Heart left ventricle (tissue), 16 donors: Measurements from ENCODE around the gene HEBP1. TPM values are rescaled to one million over a fixed set of nuclear protein-coding genes. Genes with fewer than 3 reads are reported as not detected.

Experiments
- ATAC-seq, 4 donors: fragments of 200-7000 bp; cut with Tn5 transposase; one replicate each; pipeline ENCODE4 v1.9.1; 2020 to 2022; ENCODE audit warnings: moderate library complexity in 4 of 4, mild to moderate bottlenecking in 3 of 4, moderate number of reproducible peaks in 1 of 4
- DNase-seq, 5 donors: peaks; one replicate each; pipeline ENCODE4 v3.0.0-alpha.2; 2020
- H3K27ac ChIP-seq, 12 donors: fragments of 200-600 bp; sonication (generic) in 4 of 12; one replicate each; pipeline versions ENCODE4 v1.5.0 to v1.8.0; 2016 to 2022; ENCODE audit warnings: mild to moderate bottlenecking in 2 of 12
- H3K27me3 ChIP-seq, 9 donors: fragments of 200-600 bp; sonication (generic) in 2 of 9; one replicate each; pipeline versions ENCODE4 v1.5.1 to v1.8.0; 2016 to 2022; ENCODE audit warnings: mild to moderate bottlenecking in 3 of 9
- H3K36me3 ChIP-seq, 9 donors: fragments of 200-600 bp; sonication (generic) in 2 of 9; one replicate each; pipeline versions ENCODE4 v1.5.0 to v1.8.0; 2018 to 2022; ENCODE audit warnings: mild to moderate bottlenecking in 2 of 9
- H3K4me1 ChIP-seq, 12 donors: fragments of 200-600 bp; sonication (generic) in 4 of 12; one replicate each; pipeline versions ENCODE4 v1.5.0 to v1.8.0; 2016 to 2022; ENCODE audit warnings: mild to moderate bottlenecking in 3 of 12
- H3K4me3 ChIP-seq, 12 donors: fragments of 200-600 bp; sonication (generic) in 4 of 12; one replicate each; pipeline versions ENCODE4 v1.5.0 to v1.8.0; 2017 to 2022; ENCODE audit warnings: mild to moderate bottlenecking in 9 of 12, moderate library complexity in 4 of 12
- H3K9me3 ChIP-seq, 12 donors: fragments of 200-600 bp; sonication (generic) in 4 of 12; one replicate each; pipeline versions ENCODE4 v1.5.0 to v1.8.0; 2016 to 2022; ENCODE audit warnings: mild to moderate bottlenecking in 1 of 12
- POLR2A ChIP-seq, 2 donors: fragments of 450-650 bp; IDR thresholded peaks; one replicate each; pipeline ENCODE4 v1.6.1; 2017; ENCODE audit warnings: antibody characterized with exemption in 2 of 2, mild to moderate bottlenecking in 2 of 2, moderate library complexity in 2 of 2
- WGBS, 4 donors: extraction: QIAGEN DNeasy Blood & Tissue Kit in 2 of 4; methylation state at CpG; one replicate each; pipeline versions ENCODE4 v1.1.5 to v1.1.7; 2013 to 2018; 5-methylcytosine and 5-hydroxymethylcytosine counted together
- intact Hi-C, 10 donors: fragments of 100-400 bp; cut with DNase I; formaldehyde crosslinking; loops; one replicate each; pipeline versions ENCODE4 v1.11.1 to v1.14.2; 2022
- polyA plus RNA-seq, 2 donors: library from polyadenylated mRNA; stranded (reverse); fragments of 200-250 nt; gene quantifications; one replicate each; pipeline ENCODE4 v1.2.3, GENCODE V29; 2013
- total RNA-seq, 9 donors: library from RNA; depleted of rRNA in 2 of 9; stranded (reverse); fragments of >200 nt in 2 of 9; fragmentation: NEBNext Ultra II Directional in 3 of 9; extraction: Animal tissue kit (Norgen Biotek cat#: 25700) in 3 of 9; gene quantifications; one replicate each; pipeline versions ENCODE4 v1.1.0 to v1.2.4, GENCODE V29; 2016 to 2023
- TF ChIP-seq, protein P1 (sequence below), 12 donors: fragments of 200-600 bp; sonication (generic) in 4 of 12; IDR thresholded peaks; one replicate each; pipeline versions ENCODE4 v1.5.0 to v1.8.0; 2018 to 2022; ENCODE audit warnings: antibody characterized with exemption in 12 of 12, mild to moderate bottlenecking in 5 of 12
- donor health status: ischemic (EF 13 %, LVEDD 7.1; RV severe dilation, severe dysfunction).
- donor health status: healthy with polysubstance abuse.
- donor health status: DM: no; HTN: yes; CAD: no.
- donor health status: DM: no; HTN: no; CAD: no.
- donor health status: ischemic (EF 25% LVEDD 6.9; RV normal size, moderate dysfunction).
- donor health status: ischemic (EF 25% LVEDD 5.7; RV mildly dilated, moderate dysfunction).
- donor health status: healthy.
- donor health status: DM: yes; HTN: yes; CAD: no.
- donor health status: ischemic (EF 35%, LVEDD 5.7; RV mildly dilated, moderate dysfunction).
- donor health status: nonischemic (EF 11% LVEDD 7.7; RV severe dilation, severe dysfunction).
- donor health status: DM: yes; HTN: yes; CAD: no.
- donor health status: PGD.
- donor health status: ischemic (EF 29% LVEDD 5.4; RV normal size, mild dysfunction).
- donor health status: nonischemic (EF 23%, LVEDD 6.1; RV moderate dilation, normal function).

Gene HEBP1
- total and polyA plus RNA-seq, 11 donors = 26.3 to 88.1 (median 52.6) TPM

DNA sequence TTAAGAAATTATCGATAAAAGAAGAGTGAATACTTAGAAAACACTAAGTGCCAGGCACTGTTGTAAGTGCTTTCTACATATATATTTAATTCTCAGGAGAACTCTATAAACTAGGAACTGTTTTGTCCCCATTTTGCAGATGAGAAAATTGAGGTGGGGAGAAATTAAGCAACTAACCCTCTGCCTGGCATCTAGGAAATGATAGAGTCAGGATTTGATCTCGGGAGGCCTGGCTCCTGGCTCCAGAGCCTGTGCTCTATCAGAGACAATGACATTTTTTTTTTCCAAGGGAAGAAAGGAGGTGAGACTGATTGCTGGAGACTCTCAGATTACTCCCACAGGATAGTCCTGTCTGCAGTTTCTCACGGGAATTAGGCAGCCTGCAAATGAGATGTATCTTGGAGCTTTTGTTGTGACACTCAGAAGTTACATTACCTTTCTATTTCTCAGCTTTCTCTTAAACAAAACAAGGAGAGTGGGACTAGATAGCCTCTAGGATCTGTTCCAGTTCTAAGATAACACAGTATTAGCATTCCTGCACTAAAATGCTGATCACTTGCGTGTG, 42.7 kb upstream of the HEBP1 start:
- no peaks in the 10 kb centered on the region for H3K36me3 ChIP-seq
- H3K27ac ChIP-seq = no peak overlapping the region
- H3K4me1 ChIP-seq = peaks cover 0 to 22% (median 8%) of the 10 kb centered on the region in 12 donors
- TF ChIP-seq, protein P1, sequence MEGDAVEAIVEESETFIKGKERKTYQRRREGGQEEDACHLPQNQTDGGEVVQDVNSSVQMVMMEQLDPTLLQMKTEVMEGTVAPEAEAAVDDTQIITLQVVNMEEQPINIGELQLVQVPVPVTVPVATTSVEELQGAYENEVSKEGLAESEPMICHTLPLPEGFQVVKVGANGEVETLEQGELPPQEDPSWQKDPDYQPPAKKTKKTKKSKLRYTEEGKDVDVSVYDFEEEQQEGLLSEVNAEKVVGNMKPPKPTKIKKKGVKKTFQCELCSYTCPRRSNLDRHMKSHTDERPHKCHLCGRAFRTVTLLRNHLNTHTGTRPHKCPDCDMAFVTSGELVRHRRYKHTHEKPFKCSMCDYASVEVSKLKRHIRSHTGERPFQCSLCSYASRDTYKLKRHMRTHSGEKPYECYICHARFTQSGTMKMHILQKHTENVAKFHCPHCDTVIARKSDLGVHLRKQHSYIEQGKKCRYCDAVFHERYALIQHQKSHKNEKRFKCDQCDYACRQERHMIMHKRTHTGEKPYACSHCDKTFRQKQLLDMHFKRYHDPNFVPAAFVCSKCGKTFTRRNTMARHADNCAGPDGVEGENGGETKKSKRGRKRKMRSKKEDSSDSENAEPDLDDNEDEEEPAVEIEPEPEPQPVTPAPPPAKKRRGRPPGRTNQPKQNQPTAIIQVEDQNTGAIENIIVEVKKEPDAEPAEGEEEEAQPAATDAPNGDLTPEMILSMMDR (IDR thresholded peaks at IDR 0.05) = no peak
- TF ChIP-seq POLR2A (IDR thresholded peaks at IDR 0.05) = no peak
- intact Hi-C loops = loop anchor here in 1 of 10 donors (5.0 kb wide), 1 partner anchor 45 kb away; no protein-coding TSS in a partner anchor
- no peak for DNase-seq
- H3K9me3 ChIP-seq = no peaks in the 10 kb centered on the region
- no peak for ATAC-seq
- no peak overlapping the region for H3K4me3 ChIP-seq
- H3K27me3 ChIP-seq = no peaks in the 10 kb centered on the region
- 81 to 87% (median 83%) methylated on average over 4 of the region's 4 CpGs for WGBS, 4 donors

DNA sequence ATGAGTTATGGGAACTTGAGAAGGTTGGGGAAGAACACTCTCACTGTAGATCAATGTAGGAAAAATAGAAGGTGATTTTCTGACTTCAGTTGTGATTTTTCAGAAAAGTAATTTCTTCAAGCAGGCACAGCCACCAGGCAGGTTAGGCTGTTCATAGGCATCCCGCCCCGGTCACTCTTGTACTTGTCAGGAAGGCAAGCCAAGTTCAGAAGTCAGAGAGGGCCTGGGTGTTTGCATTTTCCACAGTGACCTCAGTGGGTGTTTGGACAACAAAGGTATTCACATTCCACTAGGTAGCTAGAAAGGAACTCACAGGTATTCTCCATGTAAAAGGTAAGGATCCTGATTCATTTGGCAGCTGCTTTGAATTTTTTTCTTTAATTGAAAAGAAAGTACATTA, 41.2 kb upstream of the HEBP1 start:
- H3K4me1 ChIP-seq = peaks cover 0 to 21% (median 8%) of the 10 kb centered on the region in 12 donors
- no peaks in the 10 kb centered on the region for H3K9me3 ChIP-seq
- 91 to 98% (median 95%) methylated on average over 2 of the region's 2 CpGs for WGBS, 4 donors
- no peak for ATAC-seq
- H3K36me3 ChIP-seq = no peaks in the 10 kb centered on the region
- no peak overlapping the region for H3K4me3 ChIP-seq
- TF ChIP-seq, protein P1 (IDR thresholded peaks at IDR 0.05) = no peak
- no peak for TF ChIP-seq POLR2A (IDR thresholded peaks at IDR 0.05)
- H3K27ac ChIP-seq = no peak overlapping the region
- DNase-seq = no peak
- no peaks in the 10 kb centered on the region for H3K27me3 ChIP-seq
- intact Hi-C loops = loop anchor here in 1 of 10 donors (5.0 kb wide), 1 partner anchor 44 kb away; no protein-coding TSS in a partner anchor

- H3K4me1 ChIP-seq = peaks cover 0 to 7% (median under 1%) of the 10 kb centered on the region in 12 donors
- H3K27ac ChIP-seq = no peak overlapping the region
- H3K36me3 ChIP-seq = no peaks in the 10 kb centered on the region
- no peaks in the 10 kb centered on the region for H3K27me3 ChIP-seq
- intact Hi-C loops = loop anchor here in 1 of 10 donors (5.0 kb wide), 1 partner anchor 37 kb away; the partner anchor contains the start of gene HEBP1
- no peak overlapping the region for H3K4me3 ChIP-seq
- ATAC-seq = no peak
- DNase-seq = no peak
- TF ChIP-seq POLR2A (IDR thresholded peaks at IDR 0.05) = no peak
- TF ChIP-seq, protein P1 (IDR thresholded peaks at IDR 0.05) = no peak
- 62 to 66% (median 63%) methylated on average over 5 of the region's 5 CpGs for WGBS, 4 donors
- H3K9me3 ChIP-seq = no peaks in the 10 kb centered on the region
Measured at GRCh38 chr12:13039328-13039956, 39.4 kb upstream of the HEBP1 start.

DNA sequence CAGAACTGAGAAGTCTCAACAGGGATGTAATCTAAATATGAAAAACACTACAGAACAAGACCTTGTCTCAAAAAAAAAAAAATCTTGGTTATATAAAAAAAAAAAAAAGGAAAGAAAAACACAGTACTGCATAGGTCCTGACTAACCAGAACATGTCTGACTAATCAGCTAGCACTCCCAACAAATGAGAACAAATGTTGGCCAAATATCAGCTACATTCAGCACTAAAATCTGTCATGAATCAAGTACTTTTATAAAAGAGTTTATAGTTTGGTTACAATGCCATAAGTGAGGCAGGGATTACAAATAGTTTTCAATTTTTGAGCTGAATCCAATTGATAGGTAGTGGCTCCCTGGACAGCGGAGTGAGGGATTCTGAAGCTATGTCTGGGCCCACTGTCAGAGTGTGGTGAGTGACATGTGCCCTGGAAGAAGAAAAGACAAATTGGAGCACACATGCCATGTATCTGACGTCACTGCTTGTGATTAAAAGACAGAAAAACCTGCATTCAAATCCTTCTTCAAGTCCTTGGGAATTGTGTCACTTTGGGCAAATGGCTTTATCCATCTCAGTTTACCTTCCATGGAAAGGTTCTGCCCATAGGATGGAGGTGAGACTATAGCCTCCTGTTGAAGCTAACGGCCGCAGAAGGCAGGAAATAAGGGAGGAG, 38.6 kb upstream of the HEBP1 start:
- no peak for TF ChIP-seq POLR2A (IDR thresholded peaks at IDR 0.05)
- TF ChIP-seq, protein P1 (IDR thresholded peaks at IDR 0.05) = no peak
- intact Hi-C loops = loop anchor here in 1 of 10 donors (5.0 kb wide), 1 partner anchor 36 kb away; the partner anchor contains the start of gene HEBP1

More for the DNA sequence above, 38.6 kb upstream of the HEBP1 start:
- DNase-seq (no peak), ATAC-seq (no peak)
- Histone ChIP-seq H3K27ac (no peak overlapping the region), H3K9me3 (no peaks in the 10 kb centered on the region), H3K36me3 (no peaks in the 10 kb centered on the region), H3K4me1 (peaks cover 0 to 3% (median 0%) of the 10 kb centered on the region in 12 donors), H3K27me3 (no peaks in the 10 kb centered on the region), H3K4me3 (no peak overlapping the region)
- 81 to 90% (median 83%) methylated on average over 4 of the region's 4 CpGs for WGBS, 4 donors
